Gastroesophageal sphincter (tissue), 3 donors: Measurements from ENCODE around the gene MAPK8.

Source experiments
- POLR2AphosphoS5 ChIP-seq: sonication (generic); formaldehyde crosslinking; IDR thresholded peaks from one replicate; pipeline ENCODE4 v1.6.1; 2017; ENCODE audit warnings: antibody characterized with exemption
- TF ChIP-seq, protein P1 (sequence below), 4 experiments: fragments of 200-600 bp in 2 of 4; fragments of 450-650 bp in 2 of 4; sonication (generic) in 1 of 4; IDR thresholded peaks; one replicate each; pipeline ENCODE4 v1.5.1; 2017 to 2019; ENCODE audit warnings: antibody characterized with exemption in 4 of 4, mild to moderate bottlenecking in 2 of 4, moderate library complexity in 2 of 4

DNA sequence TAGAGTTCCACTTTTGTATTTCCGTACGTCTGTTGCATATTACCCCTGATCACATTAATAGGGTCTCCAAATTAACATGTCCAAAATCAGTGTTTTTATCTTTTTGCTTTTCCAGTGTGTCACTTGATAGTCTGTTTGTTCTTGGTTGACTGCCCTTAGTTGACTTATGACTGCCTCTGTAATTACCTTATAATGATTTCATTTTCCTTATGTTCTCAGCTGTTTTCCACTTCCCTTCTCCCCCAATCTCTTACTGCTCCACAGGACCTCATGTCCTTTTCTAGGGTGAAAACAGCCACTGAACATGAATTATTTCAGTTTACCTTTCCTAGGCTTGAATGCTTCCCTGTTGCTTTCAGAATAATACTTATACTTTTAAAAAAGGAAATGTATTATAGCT lies 54.7 kb downstream of the MAPK8 start:
- TF ChIP-seq, protein P1, sequence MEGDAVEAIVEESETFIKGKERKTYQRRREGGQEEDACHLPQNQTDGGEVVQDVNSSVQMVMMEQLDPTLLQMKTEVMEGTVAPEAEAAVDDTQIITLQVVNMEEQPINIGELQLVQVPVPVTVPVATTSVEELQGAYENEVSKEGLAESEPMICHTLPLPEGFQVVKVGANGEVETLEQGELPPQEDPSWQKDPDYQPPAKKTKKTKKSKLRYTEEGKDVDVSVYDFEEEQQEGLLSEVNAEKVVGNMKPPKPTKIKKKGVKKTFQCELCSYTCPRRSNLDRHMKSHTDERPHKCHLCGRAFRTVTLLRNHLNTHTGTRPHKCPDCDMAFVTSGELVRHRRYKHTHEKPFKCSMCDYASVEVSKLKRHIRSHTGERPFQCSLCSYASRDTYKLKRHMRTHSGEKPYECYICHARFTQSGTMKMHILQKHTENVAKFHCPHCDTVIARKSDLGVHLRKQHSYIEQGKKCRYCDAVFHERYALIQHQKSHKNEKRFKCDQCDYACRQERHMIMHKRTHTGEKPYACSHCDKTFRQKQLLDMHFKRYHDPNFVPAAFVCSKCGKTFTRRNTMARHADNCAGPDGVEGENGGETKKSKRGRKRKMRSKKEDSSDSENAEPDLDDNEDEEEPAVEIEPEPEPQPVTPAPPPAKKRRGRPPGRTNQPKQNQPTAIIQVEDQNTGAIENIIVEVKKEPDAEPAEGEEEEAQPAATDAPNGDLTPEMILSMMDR (IDR thresholded peaks at IDR 0.05) = no peak
- TF ChIP-seq POLR2AphosphoS5 = no peak
